NB4 (cell line): Measurements from ENCODE around the gene EHD2.

Experiments used
- MYC ChIP-seq: IDR thresholded peaks from 2 replicates; pipeline ENCODE4 v1.6.1; 2011; ENCODE audit warnings: low read depth, low read length
- POLR2A ChIP-seq: IDR thresholded peaks from 2 replicates; pipeline ENCODE4 v1.6.1; 2011; ENCODE audit warnings: mild to moderate bottlenecking; ENCODE audit not compliant: insufficient read length; ENCODE audit errors: extremely low read depth
- TF ChIP-seq, protein P1 (sequence below): IDR thresholded peaks from one replicate; pipeline ENCODE4 v1.5.1; 2012; ENCODE audit warnings: low read depth, low read length
- TF ChIP-seq, protein P2 (sequence below): IDR thresholded peaks from 2 replicates; pipeline ENCODE4 v1.6.1; 2011; ENCODE audit warnings: low read depth, low read length

DNA sequence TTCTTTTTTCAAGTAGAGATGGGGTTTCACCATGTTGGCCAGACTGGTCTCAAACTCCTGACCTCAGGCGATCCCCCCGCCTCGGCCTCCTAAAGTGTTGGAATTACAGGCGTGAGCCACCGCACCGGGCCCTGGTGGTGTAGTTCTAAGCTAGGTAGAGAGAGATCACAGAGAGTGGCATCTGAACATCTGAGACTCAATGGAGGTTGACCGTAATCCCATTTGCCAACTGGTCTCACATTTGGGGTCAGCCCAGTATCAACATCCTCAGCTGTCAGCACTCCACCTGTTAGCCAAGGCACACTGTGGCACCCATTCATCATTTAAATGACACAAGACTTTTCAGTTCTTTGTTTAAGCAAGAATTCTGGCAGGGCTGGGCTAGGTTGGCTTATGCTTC is 73.3 kb downstream of the EHD2 start:
- TF ChIP-seq, protein P1, sequence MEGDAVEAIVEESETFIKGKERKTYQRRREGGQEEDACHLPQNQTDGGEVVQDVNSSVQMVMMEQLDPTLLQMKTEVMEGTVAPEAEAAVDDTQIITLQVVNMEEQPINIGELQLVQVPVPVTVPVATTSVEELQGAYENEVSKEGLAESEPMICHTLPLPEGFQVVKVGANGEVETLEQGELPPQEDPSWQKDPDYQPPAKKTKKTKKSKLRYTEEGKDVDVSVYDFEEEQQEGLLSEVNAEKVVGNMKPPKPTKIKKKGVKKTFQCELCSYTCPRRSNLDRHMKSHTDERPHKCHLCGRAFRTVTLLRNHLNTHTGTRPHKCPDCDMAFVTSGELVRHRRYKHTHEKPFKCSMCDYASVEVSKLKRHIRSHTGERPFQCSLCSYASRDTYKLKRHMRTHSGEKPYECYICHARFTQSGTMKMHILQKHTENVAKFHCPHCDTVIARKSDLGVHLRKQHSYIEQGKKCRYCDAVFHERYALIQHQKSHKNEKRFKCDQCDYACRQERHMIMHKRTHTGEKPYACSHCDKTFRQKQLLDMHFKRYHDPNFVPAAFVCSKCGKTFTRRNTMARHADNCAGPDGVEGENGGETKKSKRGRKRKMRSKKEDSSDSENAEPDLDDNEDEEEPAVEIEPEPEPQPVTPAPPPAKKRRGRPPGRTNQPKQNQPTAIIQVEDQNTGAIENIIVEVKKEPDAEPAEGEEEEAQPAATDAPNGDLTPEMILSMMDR, result no peak
- TF ChIP-seq POLR2A (no peak), MYC (no peak)
- TF ChIP-seq, protein P2, sequence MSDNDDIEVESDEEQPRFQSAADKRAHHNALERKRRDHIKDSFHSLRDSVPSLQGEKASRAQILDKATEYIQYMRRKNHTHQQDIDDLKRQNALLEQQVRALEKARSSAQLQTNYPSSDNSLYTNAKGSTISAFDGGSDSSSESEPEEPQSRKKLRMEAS, result no peak
